ENCODE measurements around the gene PPP1R3E. TPM values are rescaled to one million over a fixed set of nuclear protein-coding genes. Genes with fewer than 3 reads are reported as not detected.
A peak's percentile ranks its signal among the peaks of the same experiment; 100 is the strongest.

Gene PPP1R3E, protein sequence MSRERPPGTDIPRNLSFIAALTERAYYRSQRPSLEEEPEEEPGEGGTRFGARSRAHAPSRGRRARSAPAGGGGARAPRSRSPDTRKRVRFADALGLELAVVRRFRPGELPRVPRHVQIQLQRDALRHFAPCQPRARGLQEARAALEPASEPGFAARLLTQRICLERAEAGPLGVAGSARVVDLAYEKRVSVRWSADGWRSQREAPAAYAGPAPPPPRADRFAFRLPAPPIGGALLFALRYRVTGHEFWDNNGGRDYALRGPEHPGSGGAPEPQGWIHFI
- 10 to 100 TPM in 5 of 7 donors, 1 to 10 TPM in 2; 6.8 to 26.4 (median 21.2) TPM for total RNA-seq
- 10 to 100 TPM; 10.7 to 17.3 TPM for polyA plus RNA-seq
- long read RNA-seq, donor 1, partial matches to known transcripts: 0 of 10 reads
- long read RNA-seq, donor 1, other reads (novel, unspliced or antisense): 10 of 10 reads
- long read RNA-seq, donor 2: 0 reads
- long read RNA-seq, donor 3, partial matches to known transcripts: 1 of 9 reads
- long read RNA-seq, donor 3, other reads (novel, unspliced or antisense): 8 of 9 reads

DNA sequence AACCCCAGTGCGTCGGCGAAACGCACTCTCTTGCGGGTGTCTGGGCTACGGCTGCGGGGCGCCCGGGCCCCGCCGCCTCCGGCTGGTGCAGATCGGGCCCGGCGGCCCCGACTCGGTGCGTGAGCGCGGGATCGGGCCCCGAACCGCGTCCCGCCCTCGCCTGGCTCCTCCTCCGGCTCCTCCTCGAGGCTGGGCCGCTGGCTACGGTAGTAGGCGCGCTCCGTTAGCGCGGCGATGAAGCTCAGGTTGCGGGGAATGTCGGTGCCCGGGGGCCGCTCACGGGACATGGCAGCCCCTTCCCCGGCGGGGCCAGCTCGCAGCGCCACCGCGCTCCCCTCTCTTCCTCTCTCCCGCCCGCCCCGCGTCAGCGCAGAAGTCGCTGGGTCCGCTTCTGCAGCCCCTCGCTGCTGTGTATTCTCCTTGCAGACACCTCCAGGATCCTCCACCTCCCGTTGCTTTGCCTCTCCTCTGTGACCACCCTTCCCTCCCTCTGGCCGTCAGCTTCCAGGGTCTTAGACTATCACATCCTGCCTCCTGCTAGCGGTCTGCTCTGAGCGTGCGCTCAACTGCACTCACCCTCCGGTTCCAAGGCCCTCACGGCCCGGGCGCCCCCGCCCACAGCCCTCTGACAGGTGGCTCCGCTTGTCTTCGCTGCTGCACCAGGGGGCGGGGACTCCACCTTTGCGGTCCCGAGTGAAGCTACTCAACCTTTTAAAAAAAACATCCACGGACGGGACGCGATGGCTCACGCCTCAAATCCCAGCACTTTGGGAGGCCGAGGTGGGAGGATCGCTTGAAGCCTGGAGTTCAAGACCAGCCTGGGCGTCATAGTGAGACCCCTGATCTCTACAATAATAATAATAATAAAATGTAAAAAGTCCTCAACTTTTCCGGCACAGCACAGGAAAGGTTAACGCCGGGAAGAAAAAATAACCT lies at the start of gene PPP1R3E:
TSS of gene PPP1R3E (minus strand) at position 570 of the 936 bp plus-strand sequence. CDS start at position 287, 283 bp downstream.
- TF ChIP-seq, protein P1, sequence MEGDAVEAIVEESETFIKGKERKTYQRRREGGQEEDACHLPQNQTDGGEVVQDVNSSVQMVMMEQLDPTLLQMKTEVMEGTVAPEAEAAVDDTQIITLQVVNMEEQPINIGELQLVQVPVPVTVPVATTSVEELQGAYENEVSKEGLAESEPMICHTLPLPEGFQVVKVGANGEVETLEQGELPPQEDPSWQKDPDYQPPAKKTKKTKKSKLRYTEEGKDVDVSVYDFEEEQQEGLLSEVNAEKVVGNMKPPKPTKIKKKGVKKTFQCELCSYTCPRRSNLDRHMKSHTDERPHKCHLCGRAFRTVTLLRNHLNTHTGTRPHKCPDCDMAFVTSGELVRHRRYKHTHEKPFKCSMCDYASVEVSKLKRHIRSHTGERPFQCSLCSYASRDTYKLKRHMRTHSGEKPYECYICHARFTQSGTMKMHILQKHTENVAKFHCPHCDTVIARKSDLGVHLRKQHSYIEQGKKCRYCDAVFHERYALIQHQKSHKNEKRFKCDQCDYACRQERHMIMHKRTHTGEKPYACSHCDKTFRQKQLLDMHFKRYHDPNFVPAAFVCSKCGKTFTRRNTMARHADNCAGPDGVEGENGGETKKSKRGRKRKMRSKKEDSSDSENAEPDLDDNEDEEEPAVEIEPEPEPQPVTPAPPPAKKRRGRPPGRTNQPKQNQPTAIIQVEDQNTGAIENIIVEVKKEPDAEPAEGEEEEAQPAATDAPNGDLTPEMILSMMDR (IDR thresholded peaks at IDR 0.05): no peak
- TF ChIP-seq EP300 (IDR thresholded peaks at IDR 0.05): no peak
- TF ChIP-seq POLR2A (IDR thresholded peaks at IDR 0.05): no peak
- intact Hi-C loops (cut with DNase I): loop anchor here in 3 of 4 donors (2.0 to 5.0 kb wide), 2 partner anchors 18 to 295 kb away; partner anchors contain the start of gene PABPN1 (in 2 of the 3)

DNA sequence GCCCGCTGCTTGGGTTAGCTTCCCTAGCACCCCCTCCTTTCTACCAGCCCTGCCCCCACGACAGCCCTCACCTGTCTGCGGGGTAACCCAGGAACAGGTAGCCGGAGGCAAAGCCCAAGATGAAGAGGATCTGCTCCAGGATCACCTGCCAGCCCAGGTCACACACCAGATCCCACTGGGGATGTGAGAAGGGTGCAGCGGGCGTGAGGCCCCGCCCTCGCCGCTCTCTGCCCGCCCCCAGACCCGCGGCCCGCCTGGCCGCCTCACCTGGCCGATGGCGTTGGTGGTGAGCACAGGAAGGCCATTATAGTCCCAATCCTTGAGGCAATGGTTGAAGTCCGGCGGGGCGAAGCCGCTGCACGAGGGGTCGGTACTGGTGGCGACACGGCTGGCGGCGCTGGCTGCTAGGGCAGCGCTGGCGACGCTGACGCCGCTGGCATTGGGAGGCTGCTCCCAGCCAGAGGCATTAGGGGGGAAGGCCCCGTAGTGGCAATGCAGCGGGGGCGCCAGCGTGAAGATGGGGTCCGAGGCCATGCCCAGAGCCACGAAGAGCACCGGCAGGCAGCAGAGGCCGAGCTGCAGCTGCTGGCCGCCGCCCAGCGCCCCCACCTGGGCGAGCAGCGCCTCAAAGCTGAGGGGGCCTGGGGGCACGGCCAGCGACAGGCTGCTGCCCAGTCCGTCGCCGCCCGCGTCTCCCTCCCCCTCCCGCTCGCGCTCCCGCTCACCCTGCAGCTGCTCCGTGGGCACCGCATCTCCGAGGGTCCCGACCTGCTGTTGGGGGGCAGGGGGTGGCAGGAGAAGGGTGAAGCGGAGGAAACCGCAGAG lies 49.2 kb upstream of the PPP1R3E start:
- 10 to 14% (median 11%) methylated on average over 39 to 61 of the region's 61 CpGs for WGBS, 3 donors
- TF ChIP-seq, protein P1 (IDR thresholded peaks at IDR 0.05): no peak
- no peak for TF ChIP-seq POLR2A (IDR thresholded peaks at IDR 0.05)
- TF ChIP-seq EP300 (IDR thresholded peaks at IDR 0.05): no peak
- Histone ChIP-seq H3K4me1 (ENCODE audit: insufficient read depth) (peaks cover 4% of the 10 kb centered on the region), H3K36me3 (no peaks in the 10 kb centered on the region), H3K27ac (no peak overlapping the region), H3K27me3 (no peaks in the 10 kb centered on the region), H3K9me3 (no peaks in the 10 kb centered on the region), H3K4me3 (peak overlapping the region; percentile 69)
- peak in 3 of 5 donors; percentile 44 to 51 (median 47) for DNase-seq
- intact Hi-C loops (cut with DNase I): no loop called here

More for the DNA sequence above, at the start of gene PPP1R3E:
- H3K27me3 ChIP-seq: no peaks in the 10 kb centered on the region
- H3K9me3 ChIP-seq: no peaks in the 10 kb centered on the region
- H3K36me3 ChIP-seq: no peaks in the 10 kb centered on the region
- H3K4me3 ChIP-seq: peak within 1 kb of the TSS; percentile 55
- peak within 1 kb of the TSS; percentile 92 to 94 for H3K27ac ChIP-seq
- no peaks in the 10 kb centered on the region for H3K4me1 ChIP-seq (ENCODE audit: insufficient read depth)
- 1 to 2% (median 2%) methylated on average over 63 to 81 of the region's 81 CpGs for WGBS, 3 donors
- DNase-seq: peak; percentile 70 to 80 (median 75)

DNA sequence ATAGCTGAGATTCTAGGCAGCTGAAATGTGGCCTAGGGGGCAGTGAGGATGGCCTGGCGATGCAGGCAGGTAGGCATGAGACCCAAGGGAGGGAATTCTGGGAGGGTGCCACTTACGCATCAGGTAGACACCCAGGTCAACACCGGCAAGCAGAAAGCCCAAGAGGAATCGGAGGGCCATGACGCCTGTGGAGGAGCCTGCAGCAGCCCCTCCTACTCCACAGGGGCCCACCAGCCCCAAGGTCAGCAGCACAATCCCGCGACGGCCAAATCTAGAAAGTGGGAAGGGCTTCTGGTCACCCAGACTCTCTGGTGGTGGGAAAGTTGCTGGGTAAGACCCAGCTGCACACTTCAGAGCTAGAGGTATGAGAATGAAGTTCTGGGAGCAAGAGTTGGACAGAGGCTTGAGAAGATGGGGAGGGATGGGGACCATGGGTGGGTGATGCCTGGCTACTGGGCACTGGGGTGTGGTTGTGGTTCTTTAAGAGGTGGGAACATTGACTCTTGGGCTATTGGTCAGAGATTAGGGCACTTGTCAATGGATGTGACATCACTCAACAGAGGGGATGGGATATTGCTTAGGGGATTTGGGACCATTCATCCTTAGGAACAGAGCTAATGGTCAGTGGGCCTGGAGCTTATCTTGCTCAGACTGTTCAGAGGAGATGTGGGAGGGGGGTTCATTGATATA lies 46.6 kb upstream of the PPP1R3E start:
- no peaks in the 10 kb centered on the region for H3K27me3 ChIP-seq
- TF ChIP-seq POLR2A (IDR thresholded peaks at IDR 0.05) (no peak), EP300 (IDR thresholded peaks at IDR 0.05) (no peak)
- TF ChIP-seq, protein P1 (IDR thresholded peaks at IDR 0.05): no peak
- no peak overlapping the region for H3K4me3 ChIP-seq
- no peaks in the 10 kb centered on the region for H3K9me3 ChIP-seq
- no peak overlapping the region for H3K27ac ChIP-seq
- no peaks in the 10 kb centered on the region for H3K36me3 ChIP-seq
- peaks cover 4% of the 10 kb centered on the region for H3K4me1 ChIP-seq (ENCODE audit: insufficient read depth)
- WGBS, 3 donors: 78 to 82% (median 80%) methylated on average over 8 of the region's 8 CpGs
- intact Hi-C loops (cut with DNase I): no loop called here
- no peak for DNase-seq

Data from ovary (tissue), 10 donors.